ENCODE results near the gene PAFAH1B1.

Gene PAFAH1B1

DNA sequence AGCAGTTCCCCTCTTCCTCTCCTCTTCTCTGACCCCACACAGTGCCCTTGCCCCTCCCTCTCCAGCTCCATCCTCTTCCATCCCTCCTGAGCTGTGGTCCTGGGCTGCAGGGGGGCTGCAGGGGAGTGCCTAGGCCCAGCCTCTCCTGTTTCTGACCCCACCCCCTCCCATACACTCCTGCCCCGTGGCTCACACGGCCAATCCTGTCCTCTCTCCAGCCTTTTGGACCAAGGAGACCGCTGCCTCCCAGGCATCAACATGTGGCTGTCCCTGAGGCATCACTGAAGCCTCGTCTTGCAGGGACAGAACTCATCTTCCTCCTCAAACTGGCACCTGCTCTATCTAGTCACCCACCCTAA lies 111.4 kb downstream of the PAFAH1B1 start:
- Histone ChIP-seq H3K4me2 (ENCODE audit: low read length) (no peak overlapping the region), H4K5ac (ENCODE audit: low read length) (no peak overlapping the region), H3K27ac (ENCODE audit: low read depth, low read length) (no peak overlapping the region), H4K8ac (ENCODE audit: low read depth, low read length) (no peak overlapping the region), H3K27me3 (ENCODE audit: insufficient read depth, low read length, poor library complexity) (no peaks in the 10 kb centered on the region), H3K4me3 (ENCODE audit: low read length) (no peak overlapping the region), H3K79me2 (ENCODE audit: control insufficient read depth, insufficient read depth, low read length) (peaks cover 40% of the 10 kb centered on the region), H3K4me1 (ENCODE audit: control insufficient read depth, low read depth, low read length) (no peaks in the 10 kb centered on the region), H3K56ac (ENCODE audit: low read length) (no peak overlapping the region), H2BK15ac (replicated peaks; ENCODE audit: low read depth) (no peak overlapping the region), H3K23ac (ENCODE audit: low read length) (no peak overlapping the region), H2BK5ac (ENCODE audit: low read length) (no peak overlapping the region), H2BK120ac (ENCODE audit: low read depth, low read length) (no peak overlapping the region), H3K4ac (ENCODE audit: low read depth, low read length) (no peak overlapping the region), H2AK5ac (ENCODE audit: low read length) (no peak overlapping the region), H3K36me3 (ENCODE audit: control insufficient read depth, insufficient read depth, low read length) (no peaks in the 10 kb centered on the region), H3K9ac (ENCODE audit: low read length) (no peak overlapping the region), H3K79me1 (ENCODE audit: low read length) (peaks cover 6% of the 10 kb centered on the region), H3K18ac (ENCODE audit: low read length) (no peak overlapping the region)
- whole genome bisulfite sequencing (ENCODE audit: extremely low coverage, insufficient coverage, low lambda C conversion rate), result no CpG with 5 or more reads among the region's 4 CpGs
- no peak for DNase-seq

GRCh38 chr17:2705263-2705662 lies 111.8 kb downstream of the PAFAH1B1 start:
- WGBS (ENCODE audit: extremely low coverage, insufficient coverage, low lambda C conversion rate), result no CpG with 5 or more reads among the region's 7 CpGs
- DNase-seq, result no peak
- H3K27ac ChIP-seq (ENCODE audit: low read depth, low read length), result no peak overlapping the region

DNA sequence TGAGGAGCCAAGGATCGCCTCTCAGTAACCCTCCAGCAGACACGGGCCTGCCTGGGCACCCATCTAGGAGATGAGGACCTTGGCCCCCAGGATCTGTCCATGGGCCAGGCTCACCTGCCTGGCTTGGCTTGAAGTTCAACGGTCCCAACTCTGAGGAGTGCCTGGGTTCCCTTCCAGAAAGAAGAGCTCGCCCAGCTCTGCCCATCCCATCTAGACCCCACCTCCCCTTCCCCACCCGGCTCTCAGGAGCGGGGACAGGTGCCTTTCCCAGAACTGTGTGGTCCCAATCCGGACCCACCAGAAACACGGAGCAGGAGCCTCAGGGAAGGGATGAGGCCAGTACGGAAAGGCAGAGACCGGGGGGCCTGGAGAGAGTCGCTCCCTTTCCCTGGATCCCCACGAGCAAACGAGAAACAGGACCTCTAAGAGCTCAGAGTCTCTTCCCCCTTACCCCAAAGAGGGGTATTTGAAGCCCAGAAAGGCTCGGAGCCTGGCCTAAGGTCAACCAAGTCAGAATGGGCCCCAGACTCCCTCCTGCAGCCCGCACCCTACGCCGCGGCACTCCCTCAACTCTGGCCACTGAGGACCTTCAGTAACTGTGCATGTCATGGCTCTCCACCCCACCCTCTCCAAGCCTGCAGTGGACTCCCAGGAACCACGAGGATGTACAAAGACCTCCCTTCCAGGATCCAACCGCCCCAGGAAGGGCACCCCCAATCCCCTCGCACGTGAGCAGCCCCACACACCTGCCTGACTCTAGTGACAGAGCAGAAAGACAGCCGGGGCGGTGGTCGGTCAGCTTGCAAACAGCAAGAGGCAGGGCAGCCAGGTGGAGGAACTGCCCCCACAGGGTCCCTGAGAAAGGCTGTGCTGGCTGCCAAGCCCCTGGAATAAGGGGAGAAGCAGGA lies 112.7 kb downstream of the PAFAH1B1 start:
- no peak overlapping the region for H3K23ac ChIP-seq (ENCODE audit: low read length)

More at GRCh38 chr17:2705263-2705662, 111.8 kb downstream of the PAFAH1B1 start:
- H2BK15ac ChIP-seq (replicated peaks; ENCODE audit: low read depth), result no peak overlapping the region
- H3K79me2 ChIP-seq (ENCODE audit: control insufficient read depth, insufficient read depth, low read length), result peaks cover 43% of the 10 kb centered on the region
- H3K27me3 ChIP-seq (ENCODE audit: insufficient read depth, low read length, poor library complexity), result no peaks in the 10 kb centered on the region
- H2BK5ac ChIP-seq (ENCODE audit: low read length), result no peak overlapping the region
- H3K4me3 ChIP-seq (ENCODE audit: low read length), result no peak overlapping the region
- peaks cover 3% of the 10 kb centered on the region for H3K4me1 ChIP-seq (ENCODE audit: control insufficient read depth, low read depth, low read length)
- H2AK5ac ChIP-seq (ENCODE audit: low read length), result no peak overlapping the region
- H3K56ac ChIP-seq (ENCODE audit: low read length), result no peak overlapping the region
- H3K4ac ChIP-seq (ENCODE audit: low read depth, low read length), result no peak overlapping the region
- H4K8ac ChIP-seq (ENCODE audit: low read depth, low read length), result no peak overlapping the region
- H3K36me3 ChIP-seq (ENCODE audit: control insufficient read depth, insufficient read depth, low read length), result no peaks in the 10 kb centered on the region
- H3K79me1 ChIP-seq (ENCODE audit: low read length), result peaks cover 8% of the 10 kb centered on the region
- no peak overlapping the region for H2BK120ac ChIP-seq (ENCODE audit: low read depth, low read length)
- no peak overlapping the region for H4K5ac ChIP-seq (ENCODE audit: low read length)
- no peak overlapping the region for H3K23ac ChIP-seq (ENCODE audit: low read length)
- no peak overlapping the region for H3K4me2 ChIP-seq (ENCODE audit: low read length)
- no peak overlapping the region for H3K9ac ChIP-seq (ENCODE audit: low read length)
- no peak overlapping the region for H3K18ac ChIP-seq (ENCODE audit: low read length)

GRCh38 chr17:2706911-2707510 lies 113.6 kb downstream of the PAFAH1B1 start:
- Histone ChIP-seq H3K79me1 (ENCODE audit: low read length) (peaks cover 13% of the 10 kb centered on the region), H4K5ac (ENCODE audit: low read length) (no peak overlapping the region), H3K56ac (ENCODE audit: low read length) (no peak overlapping the region), H3K36me3 (ENCODE audit: control insufficient read depth, insufficient read depth, low read length) (no peaks in the 10 kb centered on the region), H3K4ac (ENCODE audit: low read depth, low read length) (no peak overlapping the region), H3K9ac (ENCODE audit: low read length) (no peak overlapping the region), H3K18ac (ENCODE audit: low read length) (no peak overlapping the region), H2BK5ac (ENCODE audit: low read length) (no peak overlapping the region), H4K8ac (ENCODE audit: low read depth, low read length) (no peak overlapping the region), H3K27ac (ENCODE audit: low read depth, low read length) (no peak overlapping the region), H3K23ac (ENCODE audit: low read length) (no peak overlapping the region), H3K4me1 (ENCODE audit: control insufficient read depth, low read depth, low read length) (peaks cover 5% of the 10 kb centered on the region), H3K4me2 (ENCODE audit: low read length) (no peak overlapping the region), H2BK120ac (ENCODE audit: low read depth, low read length) (no peak overlapping the region), H3K27me3 (ENCODE audit: insufficient read depth, low read length, poor library complexity) (no peaks in the 10 kb centered on the region), H3K4me3 (ENCODE audit: low read length) (no peak overlapping the region), H3K79me2 (ENCODE audit: control insufficient read depth, insufficient read depth, low read length) (peaks cover 53% of the 10 kb centered on the region), H2BK15ac (replicated peaks; ENCODE audit: low read depth) (no peak overlapping the region), H2AK5ac (ENCODE audit: low read length) (no peak overlapping the region)
- no peak for DNase-seq
- WGBS (ENCODE audit: extremely low coverage, insufficient coverage, low lambda C conversion rate), result no CpG with 5 or more reads among the region's 21 CpGs

More for the DNA sequence above, 112.7 kb downstream of the PAFAH1B1 start:
- Histone ChIP-seq H3K27me3 (ENCODE audit: insufficient read depth, low read length, poor library complexity) (no peaks in the 10 kb centered on the region), H2BK120ac (ENCODE audit: low read depth, low read length) (no peak overlapping the region), H3K79me1 (ENCODE audit: low read length) (peaks cover 13% of the 10 kb centered on the region), H2BK5ac (ENCODE audit: low read length) (no peak overlapping the region), H3K18ac (ENCODE audit: low read length) (no peak overlapping the region), H4K5ac (ENCODE audit: low read length) (no peak overlapping the region), H3K79me2 (ENCODE audit: control insufficient read depth, insufficient read depth, low read length) (peaks cover 52% of the 10 kb centered on the region), H3K4ac (ENCODE audit: low read depth, low read length) (no peak overlapping the region), H3K9ac (ENCODE audit: low read length) (no peak overlapping the region), H3K36me3 (ENCODE audit: control insufficient read depth, insufficient read depth, low read length) (no peaks in the 10 kb centered on the region), H3K4me2 (ENCODE audit: low read length) (no peak overlapping the region), H3K27ac (ENCODE audit: low read depth, low read length) (no peak overlapping the region), H4K8ac (ENCODE audit: low read depth, low read length) (no peak overlapping the region), H2AK5ac (ENCODE audit: low read length) (no peak overlapping the region), H3K56ac (ENCODE audit: low read length) (no peak overlapping the region), H3K4me3 (ENCODE audit: low read length) (no peak overlapping the region), H2BK15ac (replicated peaks; ENCODE audit: low read depth) (no peak overlapping the region), H3K4me1 (ENCODE audit: control insufficient read depth, low read depth, low read length) (peaks cover 5% of the 10 kb centered on the region)
- WGBS (ENCODE audit: extremely low coverage, insufficient coverage, low lambda C conversion rate), result no CpG with 5 or more reads among the region's 25 CpGs
- no peak for DNase-seq

DNA sequence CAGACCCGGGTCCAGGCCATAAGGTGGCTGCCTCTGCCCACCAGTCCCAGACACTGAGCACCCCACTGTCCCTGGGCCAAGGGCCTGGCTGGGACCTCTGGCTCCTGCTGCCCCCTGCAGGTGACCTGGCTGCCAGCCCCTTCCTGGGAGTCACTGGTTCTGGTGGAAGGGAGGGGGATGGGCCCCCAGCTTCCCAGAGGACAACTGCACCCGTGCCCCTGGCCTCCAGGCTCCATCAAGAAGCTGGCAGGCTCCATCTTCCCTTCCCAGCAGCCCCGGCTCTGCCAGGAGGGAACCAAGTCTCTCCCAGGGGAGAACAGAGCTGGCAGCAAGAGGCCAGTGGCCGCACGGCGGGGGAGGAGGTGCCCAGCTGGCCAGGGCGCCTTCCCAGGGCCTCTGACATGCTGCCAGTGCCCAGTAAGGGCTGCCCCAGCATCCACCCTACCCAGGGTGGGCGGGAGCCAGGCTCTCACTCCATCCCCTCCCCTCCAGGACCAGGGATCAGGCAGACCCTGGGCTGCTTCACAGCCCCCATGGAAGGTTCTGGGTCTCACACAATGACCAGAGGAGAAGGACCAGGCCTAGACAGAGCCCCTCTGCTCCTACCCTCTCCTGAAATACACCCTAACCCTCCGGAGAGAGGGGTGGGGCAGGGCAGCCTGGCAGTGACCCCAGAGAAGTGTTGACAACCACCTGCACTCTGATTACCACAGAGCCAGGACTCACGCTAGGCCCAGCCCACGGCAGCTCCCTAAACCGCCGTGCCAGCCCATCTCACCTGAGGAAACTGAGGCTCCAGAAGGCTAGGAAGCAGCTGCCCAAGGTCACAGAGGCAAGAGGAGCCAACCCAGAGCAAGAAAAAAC lies 114.5 kb downstream of the PAFAH1B1 start:
- Histone ChIP-seq H2BK5ac (ENCODE audit: low read length) (no peak overlapping the region), H3K27me3 (ENCODE audit: insufficient read depth, low read length, poor library complexity) (no peaks in the 10 kb centered on the region), H3K9ac (ENCODE audit: low read length) (no peak overlapping the region), H3K4ac (ENCODE audit: low read depth, low read length) (no peak overlapping the region), H3K23ac (ENCODE audit: low read length) (no peak overlapping the region), H3K4me3 (ENCODE audit: low read length) (no peak overlapping the region), H3K4me1 (ENCODE audit: control insufficient read depth, low read depth, low read length) (peaks cover 5% of the 10 kb centered on the region), H2BK15ac (replicated peaks; ENCODE audit: low read depth) (no peak overlapping the region), H4K5ac (ENCODE audit: low read length) (no peak overlapping the region), H4K8ac (ENCODE audit: low read depth, low read length) (no peak overlapping the region), H3K18ac (ENCODE audit: low read length) (no peak overlapping the region), H3K27ac (ENCODE audit: low read depth, low read length) (no peak overlapping the region), H2BK120ac (ENCODE audit: low read depth, low read length) (no peak overlapping the region), H3K4me2 (ENCODE audit: low read length) (no peak overlapping the region), H2AK5ac (ENCODE audit: low read length) (no peak overlapping the region), H3K79me1 (ENCODE audit: low read length) (peaks cover 13% of the 10 kb centered on the region), H3K56ac (ENCODE audit: low read length) (no peak overlapping the region), H3K36me3 (ENCODE audit: control insufficient read depth, insufficient read depth, low read length) (no peaks in the 10 kb centered on the region), H3K79me2 (ENCODE audit: control insufficient read depth, insufficient read depth, low read length) (peaks cover 53% of the 10 kb centered on the region)
- no CpG with 5 or more reads among the region's 13 CpGs for WGBS (ENCODE audit: extremely low coverage, insufficient coverage, low lambda C conversion rate)
- peak; percentile 60 for DNase-seq

Measured in mesendoderm (in vitro differentiated cells).